Kidney epithelial cell (primary cell): ENCODE results near the gene GGPS1. TPM values are rescaled to one million over a fixed set of nuclear protein-coding genes. Genes with fewer than 3 reads are reported as not detected.
"Not testable (repeated sequence)": the region's sequence is repeated elsewhere in the genome, so short reads cannot be mapped to it uniquely, and the experiment has no call there.

Source experiments
- DNase-seq: peaks from one replicate; pipeline ENCODE4 v3.0.0-alpha.2; 2010; ENCODE audit warnings: low read depth
- H3K27me3 ChIP-seq: 2 replicates; pipeline ENCODE4 v1.6.0; 2011; ENCODE audit warnings: low read length; ENCODE audit not compliant: control insufficient read depth, insufficient read depth
- H3K36me3 ChIP-seq: 2 replicates; pipeline ENCODE4 v1.5.1; 2011; ENCODE audit warnings: low read length; ENCODE audit not compliant: control insufficient read depth, insufficient read depth
- H3K4me3 ChIP-seq: 2 replicates; pipeline ENCODE4 v1.5.1; 2011; ENCODE audit warnings: low read depth, mild to moderate bottlenecking, control low read depth, low read length
- CTCF ChIP-seq: IDR thresholded peaks from 2 replicates; pipeline ENCODE4 v1.5.1; 2011; ENCODE audit warnings: mild to moderate bottlenecking, moderate library complexity, low read length, control low read depth, inconsistent platforms; ENCODE audit not compliant: insufficient read depth, poor library complexity, severe bottlenecking
- total RNA-seq: library from RNA; depleted of rRNA; stranded (reverse); fragments of >200 nt; gene quantifications from 2 replicates; pipeline ENCODE4 v1.2.3, GENCODE V29; 2015

The GGPS1 gene
- total RNA-seq, 1 donor from 2014 or later, result 34.9 TPM

GRCh38 chr1:235368428-235368827, 40.1 kb downstream of the GGPS1 start:
- Histone ChIP-seq H3K27me3 (no peaks in the 10 kb centered on the region), H3K36me3 (no peaks in the 10 kb centered on the region), H3K4me3 (no peak overlapping the region)
- no peak for TF ChIP-seq CTCF
- no peak for DNase-seq

GRCh38 chr1:235369802-235370201, 41.4 kb downstream of the GGPS1 start:
- no peaks in the 10 kb centered on the region for H3K36me3 ChIP-seq
- no peaks in the 10 kb centered on the region for H3K27me3 ChIP-seq
- DNase-seq, result no peak
- H3K4me3 ChIP-seq, result no peak overlapping the region
- no peak for TF ChIP-seq CTCF

GRCh38 chr1:235375919-235376605, 47.7 kb downstream of the GGPS1 start:
- no peak for TF ChIP-seq CTCF
- no peak for DNase-seq
- H3K36me3 ChIP-seq, result no peaks in the 10 kb centered on the region
- no peak overlapping the region for H3K4me3 ChIP-seq
- H3K27me3 ChIP-seq, result no peaks in the 10 kb centered on the region

GRCh38 chr1:235378134-235378735, 49.9 kb downstream of the GGPS1 start:
- H3K36me3 ChIP-seq, DNase-seq, H3K27me3 ChIP-seq, H3K4me3 ChIP-seq: not testable (repeated sequence)

GRCh38 chr1:235381955-235382739, 53.8 kb downstream of the GGPS1 start:
- DNase-seq, H3K36me3 ChIP-seq, H3K27me3 ChIP-seq, H3K4me3 ChIP-seq: not testable (repeated sequence)

- H3K4me3 ChIP-seq, H3K27me3 ChIP-seq, H3K36me3 ChIP-seq, DNase-seq: not testable (repeated sequence)
Measured at GRCh38 chr1:235385633-235386032, 57.3 kb downstream of the GGPS1 start.

- H3K36me3 ChIP-seq, result no peaks in the 10 kb centered on the region
- no peaks in the 10 kb centered on the region for H3K27me3 ChIP-seq
- H3K4me3 ChIP-seq, result no peak overlapping the region
- TF ChIP-seq CTCF, result no peak
- no peak for DNase-seq
Measured at GRCh38 chr1:235391874-235392273, 63.5 kb downstream of the GGPS1 start.
